ENCODE measurements around the gene MAP7D1.

MAP7D1 gene

GRCh38 chr1:36134031-36134430 is 21.9 kb upstream of the MAP7D1 start:
- Histone ChIP-seq H3K9ac (ENCODE audit: low read length) (no peak overlapping the region), H3K4me2 (ENCODE audit: low read length) (no peak overlapping the region), H3K79me2 (ENCODE audit: low read length) (no peaks in the 10 kb centered on the region), H4K20me1 (ENCODE audit: insufficient read depth, low read length) (no peaks in the 10 kb centered on the region), H3K4me3 (ENCODE audit: low read length) (no peak overlapping the region), H3K36me3 (replicated peaks; ENCODE audit: low read depth, low read length) (no peaks in the 10 kb centered on the region), H3K4me1 (ENCODE audit: low read length) (no peaks in the 10 kb centered on the region), H3K27me3 (ENCODE audit: low read depth, low read length) (no peaks in the 10 kb centered on the region), H3K9me3 (ENCODE audit: insufficient read depth, low read length) (no peaks in the 10 kb centered on the region), H3K27ac (ENCODE audit: low read length) (no peak overlapping the region), H2AFZ (ENCODE audit: low read depth, low read length) (no peak overlapping the region)
- no peak for TF ChIP-seq CTCF (IDR thresholded peaks at IDR 0.05; ENCODE audit: low read depth, low read length)
- no peak for TF ChIP-seq EZH2phosphoT487 (IDR thresholded peaks at IDR 0.05; ENCODE audit: low read depth)

GRCh38 chr1:36134505-36135329 is 21.2 kb upstream of the MAP7D1 start:
- no peaks in the 10 kb centered on the region for H3K4me1 ChIP-seq (ENCODE audit: low read length)
- H3K79me2 ChIP-seq (ENCODE audit: low read length) = 0 out of 2 replicates have a peak, but pooled peaks cover 2% of the 10 kb centered on the region
- H3K4me2 ChIP-seq (ENCODE audit: low read length) = no peak overlapping the region
- no peak overlapping the region for H3K27ac ChIP-seq (ENCODE audit: low read length)
- H3K9me3 ChIP-seq (ENCODE audit: insufficient read depth, low read length) = no peaks in the 10 kb centered on the region
- no peak overlapping the region for H3K9ac ChIP-seq (ENCODE audit: low read length)
- no peaks in the 10 kb centered on the region for H4K20me1 ChIP-seq (ENCODE audit: insufficient read depth, low read length)
- H3K4me3 ChIP-seq (ENCODE audit: low read length) = no peak overlapping the region
- TF ChIP-seq EZH2phosphoT487 (IDR thresholded peaks at IDR 0.05; ENCODE audit: low read depth) (no peak), CTCF (IDR thresholded peaks at IDR 0.05; ENCODE audit: low read depth, low read length) (peak; percentile 66)
- no peak overlapping the region for H2AFZ ChIP-seq (ENCODE audit: low read depth, low read length)
- H3K27me3 ChIP-seq (ENCODE audit: low read depth, low read length) = no peaks in the 10 kb centered on the region
- H3K36me3 ChIP-seq (replicated peaks; ENCODE audit: low read depth, low read length) = no peaks in the 10 kb centered on the region

- no peak overlapping the region for H2AFZ ChIP-seq (ENCODE audit: low read depth, low read length)
- TF ChIP-seq EZH2phosphoT487 (IDR thresholded peaks at IDR 0.05; ENCODE audit: low read depth) (no peak), CTCF (IDR thresholded peaks at IDR 0.05; ENCODE audit: low read depth, low read length) (no peak)
- H3K4me3 ChIP-seq (ENCODE audit: low read length) = no peak overlapping the region
- H3K27ac ChIP-seq (ENCODE audit: low read length) = no peak overlapping the region
- no peaks in the 10 kb centered on the region for H3K4me1 ChIP-seq (ENCODE audit: low read length)
- no peaks in the 10 kb centered on the region for H3K27me3 ChIP-seq (ENCODE audit: low read depth, low read length)
- H3K9ac ChIP-seq (ENCODE audit: low read length) = no peak overlapping the region
- H3K79me2 ChIP-seq (ENCODE audit: low read length) = 0 out of 2 replicates have a peak, but pooled peaks cover 7% of the 10 kb centered on the region
- H3K36me3 ChIP-seq (replicated peaks; ENCODE audit: low read depth, low read length) = no peaks in the 10 kb centered on the region
- H3K4me2 ChIP-seq (ENCODE audit: low read length) = no peak overlapping the region
- no peaks in the 10 kb centered on the region for H3K9me3 ChIP-seq (ENCODE audit: insufficient read depth, low read length)
- no peaks in the 10 kb centered on the region for H4K20me1 ChIP-seq (ENCODE audit: insufficient read depth, low read length)
Observed at GRCh38 chr1:36135330-36135667, 20.7 kb upstream of the MAP7D1 start.

- Histone ChIP-seq H3K9me3 (ENCODE audit: insufficient read depth, low read length) (no peaks in the 10 kb centered on the region), H4K20me1 (ENCODE audit: insufficient read depth, low read length) (no peaks in the 10 kb centered on the region), H3K4me1 (ENCODE audit: low read length) (no peaks in the 10 kb centered on the region), H2AFZ (ENCODE audit: low read depth, low read length) (no peak overlapping the region), H3K4me3 (ENCODE audit: low read length) (no peak overlapping the region), H3K9ac (ENCODE audit: low read length) (no peak overlapping the region), H3K79me2 (ENCODE audit: low read length) (0 out of 2 replicates have a peak, but pooled peaks cover 8% of the 10 kb centered on the region), H3K4me2 (ENCODE audit: low read length) (no peak overlapping the region), H3K27me3 (ENCODE audit: low read depth, low read length) (no peaks in the 10 kb centered on the region), H3K27ac (ENCODE audit: low read length) (no peak overlapping the region), H3K36me3 (replicated peaks; ENCODE audit: low read depth, low read length) (no peaks in the 10 kb centered on the region)
- TF ChIP-seq EZH2phosphoT487 (IDR thresholded peaks at IDR 0.05; ENCODE audit: low read depth) (no peak), CTCF (IDR thresholded peaks at IDR 0.05; ENCODE audit: low read depth, low read length) (no peak)
Observed at GRCh38 chr1:36135796-36136195, 20.2 kb upstream of the MAP7D1 start.

Data from OCI-LY3 (cell line).